Neuron (in vitro differentiated cells): ENCODE data around the gene SFRP5.

ENCODE experiments used
- H2AFZ ChIP-seq: one replicate; pipeline ENCODE4 v1.6.1; 2013; ENCODE audit warnings: low read depth, mild to moderate bottlenecking, inconsistent platforms, low read length, moderate library complexity
- H3K27me3 ChIP-seq: one replicate; pipeline ENCODE4 v1.6.1; 2013; ENCODE audit warnings: low read length; ENCODE audit not compliant: insufficient read depth
- H3K36me3 ChIP-seq: one replicate; pipeline ENCODE4 v1.6.1; 2013; ENCODE audit warnings: low read length; ENCODE audit not compliant: insufficient read depth
- H3K4me1 ChIP-seq: one replicate; pipeline ENCODE4 v1.6.1; 2013; ENCODE audit warnings: low read length; ENCODE audit not compliant: insufficient read depth
- H3K4me3 ChIP-seq: 2 replicates; pipeline ENCODE4 v1.5.1; 2013; ENCODE audit warnings: mild to moderate bottlenecking, low read length, moderate library complexity
- H3K9me3 ChIP-seq: one replicate; pipeline ENCODE4 v1.6.1; 2013; ENCODE audit warnings: low read length

SFRP5 gene

GRCh38 chr10:97757471-97757870, 14.3 kb downstream of the SFRP5 start:
- Histone ChIP-seq H3K4me1 (no peaks in the 10 kb centered on the region), H2AFZ (no peak overlapping the region), H3K36me3 (peaks cover 54% of the 10 kb centered on the region), H3K9me3 (no peaks in the 10 kb centered on the region), H3K4me3 (no peak overlapping the region), H3K27me3 (no peaks in the 10 kb centered on the region)

- Histone ChIP-seq H3K9me3 (no peaks in the 10 kb centered on the region), H3K4me1 (no peaks in the 10 kb centered on the region), H3K4me3 (no peak overlapping the region), H3K36me3 (peaks cover 70% of the 10 kb centered on the region), H3K27me3 (no peaks in the 10 kb centered on the region), H2AFZ (no peak overlapping the region)
These were observed 16.1 kb downstream of the SFRP5 start for GRCh38 chr10:97755718-97756117.

GRCh38 chr10:97754726-97755125, 17.1 kb downstream of the SFRP5 start:
- Histone ChIP-seq H3K4me3 (no peak overlapping the region), H2AFZ (no peak overlapping the region), H3K27me3 (no peaks in the 10 kb centered on the region), H3K9me3 (no peaks in the 10 kb centered on the region), H3K4me1 (no peaks in the 10 kb centered on the region), H3K36me3 (peaks cover 73% of the 10 kb centered on the region)

GRCh38 chr10:97752956-97753355, 18.8 kb downstream of the SFRP5 start:
- Histone ChIP-seq H3K9me3 (no peaks in the 10 kb centered on the region), H3K4me1 (no peaks in the 10 kb centered on the region), H3K36me3 (peaks cover 89% of the 10 kb centered on the region)

GRCh38 chr10:97748116-97748515, 23.7 kb downstream of the SFRP5 start:
- no peaks in the 10 kb centered on the region for H3K9me3 ChIP-seq
- no peaks in the 10 kb centered on the region for H3K4me1 ChIP-seq
- H3K36me3 ChIP-seq, result peaks cover 82% of the 10 kb centered on the region
- H3K4me3 ChIP-seq, result no peak overlapping the region
- H3K27me3 ChIP-seq, result no peaks in the 10 kb centered on the region
- no peak overlapping the region for H2AFZ ChIP-seq

More at GRCh38 chr10:97752956-97753355, 18.8 kb downstream of the SFRP5 start:
- no peaks in the 10 kb centered on the region for H3K27me3 ChIP-seq
- H2AFZ ChIP-seq, result no peak overlapping the region
- H3K4me3 ChIP-seq, result no peak overlapping the region

- Histone ChIP-seq H3K4me3 (no peak overlapping the region), H2AFZ (no peak overlapping the region), H3K27me3 (no peaks in the 10 kb centered on the region), H3K9me3 (peaks cover 2% of the 10 kb centered on the region), H3K4me1 (no peaks in the 10 kb centered on the region), H3K36me3 (peaks cover 82% of the 10 kb centered on the region)
These were observed 24.2 kb downstream of the SFRP5 start for GRCh38 chr10:97747573-97747972.

- peaks cover 73% of the 10 kb centered on the region for H3K36me3 ChIP-seq
- no peaks in the 10 kb centered on the region for H3K27me3 ChIP-seq
- peaks cover 2% of the 10 kb centered on the region for H3K9me3 ChIP-seq
- no peak overlapping the region for H2AFZ ChIP-seq
- no peak overlapping the region for H3K4me3 ChIP-seq
- no peaks in the 10 kb centered on the region for H3K4me1 ChIP-seq
These were observed 27.3 kb downstream of the SFRP5 start for GRCh38 chr10:97744405-97745035.

GRCh38 chr10:97743169-97743943, 28.4 kb downstream of the SFRP5 start:
- no peaks in the 10 kb centered on the region for H3K27me3 ChIP-seq
- H3K9me3 ChIP-seq, result peaks cover 2% of the 10 kb centered on the region
- no peak overlapping the region for H3K4me3 ChIP-seq
- peaks cover 3% of the 10 kb centered on the region for H3K4me1 ChIP-seq
- H2AFZ ChIP-seq, result no peak overlapping the region
- H3K36me3 ChIP-seq, result peaks cover 69% of the 10 kb centered on the region

- peaks cover 12% of the 10 kb centered on the region for H3K4me1 ChIP-seq
- H3K9me3 ChIP-seq, result peaks cover 2% of the 10 kb centered on the region
- peaks cover 53% of the 10 kb centered on the region for H3K36me3 ChIP-seq
- no peak overlapping the region for H3K4me3 ChIP-seq
- H3K27me3 ChIP-seq, result no peaks in the 10 kb centered on the region
- no peak overlapping the region for H2AFZ ChIP-seq
These were observed 31.2 kb downstream of the SFRP5 start for GRCh38 chr10:97740613-97741012.

- peaks cover 2% of the 10 kb centered on the region for H3K9me3 ChIP-seq
- H3K27me3 ChIP-seq, result no peaks in the 10 kb centered on the region
- peak overlapping the region; percentile 87 for H3K4me3 ChIP-seq
- H3K36me3 ChIP-seq, result peaks cover 36% of the 10 kb centered on the region
- H3K4me1 ChIP-seq, result peaks cover 12% of the 10 kb centered on the region
- no peak overlapping the region for H2AFZ ChIP-seq
These were observed 33.2 kb downstream of the SFRP5 start for GRCh38 chr10:97738616-97739015.

- peaks cover 1% of the 10 kb centered on the region for H3K9me3 ChIP-seq
- H3K4me1 ChIP-seq, result peaks cover 12% of the 10 kb centered on the region
- peak overlapping the region; percentile 65 for H2AFZ ChIP-seq
- H3K27me3 ChIP-seq, result no peaks in the 10 kb centered on the region
- peak overlapping the region; percentile 87 for H3K4me3 ChIP-seq
- peaks cover 28% of the 10 kb centered on the region for H3K36me3 ChIP-seq
These were observed 34.0 kb downstream of the SFRP5 start for GRCh38 chr10:97737770-97738265.

- Histone ChIP-seq H2AFZ (peak within 1 kb of the TSS; percentile 65), H3K4me3 (peak within 1 kb of the TSS; percentile 87), H3K27me3 (no peaks in the 10 kb centered on the region), H3K36me3 (peaks cover 24% of the 10 kb centered on the region), H3K4me1 (peaks cover 12% of the 10 kb centered on the region), H3K9me3 (no peaks in the 10 kb centered on the region)
These were observed 34.7 kb downstream of the SFRP5 start, which contains the start of gene ZFYVE27 for GRCh38 chr10:97736902-97737769. TSS of gene ZFYVE27 (plus strand) at chr10:97737128. CDS start at chr10:97738478, 1,350 bp downstream.
